Ureter (tissue), 1 donor: ENCODE data around the gene CASK. TPM values are rescaled to one million over a fixed set of nuclear protein-coding genes. Genes with fewer than 3 reads are reported as not detected.

Experiments used
- DNase-seq: peaks from one replicate; pipeline ENCODE4 v3.0.0-alpha.2; 2020; ENCODE audit warnings: low spot score
- total RNA-seq: library from RNA; stranded (reverse); gene quantifications from one replicate; pipeline ENCODE4 v1.2.4, GENCODE V29; 2023
- donor health status: DM: yes; HTN: yes; CAD: no.

CASK gene
- total RNA-seq, 1 donor from 2014 or later: 74.1 TPM

- DNase-seq: no peak
Measured at GRCh38 chrX:41909068-41909467, 14.3 kb downstream of the CASK start.

- DNase-seq: no peak
Measured at GRCh38 chrX:41906515-41907187, 16.7 kb downstream of the CASK start.

- DNase-seq: no peak
Measured at GRCh38 chrX:41903544-41903943, 19.8 kb downstream of the CASK start.

DNA sequence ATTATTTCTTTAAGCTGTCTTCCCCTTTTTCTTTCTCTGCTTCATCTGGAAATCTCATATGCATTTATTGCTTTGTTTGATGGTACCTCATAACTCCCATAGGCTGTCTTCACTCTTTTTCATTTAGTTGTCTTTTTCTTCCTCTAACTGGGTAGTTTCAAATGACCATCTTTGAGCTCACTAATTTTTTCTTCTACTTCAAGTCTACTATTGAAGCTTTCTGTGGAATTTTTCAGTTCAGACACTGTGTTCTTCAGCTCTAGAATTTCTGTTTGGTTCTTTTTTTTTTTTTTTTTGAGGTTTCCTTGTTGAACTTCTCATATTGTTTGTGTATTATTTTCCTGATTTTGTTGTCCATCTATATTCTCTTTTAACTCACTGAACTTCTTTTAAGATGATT, 23.0 kb downstream of the CASK start:
- no peak for DNase-seq

GRCh38 chrX:41895826-41896225, 27.5 kb downstream of the CASK start:
- no peak for DNase-seq

- DNase-seq: no peak
Measured at GRCh38 chrX:41890026-41890423, 33.3 kb downstream of the CASK start.

DNA sequence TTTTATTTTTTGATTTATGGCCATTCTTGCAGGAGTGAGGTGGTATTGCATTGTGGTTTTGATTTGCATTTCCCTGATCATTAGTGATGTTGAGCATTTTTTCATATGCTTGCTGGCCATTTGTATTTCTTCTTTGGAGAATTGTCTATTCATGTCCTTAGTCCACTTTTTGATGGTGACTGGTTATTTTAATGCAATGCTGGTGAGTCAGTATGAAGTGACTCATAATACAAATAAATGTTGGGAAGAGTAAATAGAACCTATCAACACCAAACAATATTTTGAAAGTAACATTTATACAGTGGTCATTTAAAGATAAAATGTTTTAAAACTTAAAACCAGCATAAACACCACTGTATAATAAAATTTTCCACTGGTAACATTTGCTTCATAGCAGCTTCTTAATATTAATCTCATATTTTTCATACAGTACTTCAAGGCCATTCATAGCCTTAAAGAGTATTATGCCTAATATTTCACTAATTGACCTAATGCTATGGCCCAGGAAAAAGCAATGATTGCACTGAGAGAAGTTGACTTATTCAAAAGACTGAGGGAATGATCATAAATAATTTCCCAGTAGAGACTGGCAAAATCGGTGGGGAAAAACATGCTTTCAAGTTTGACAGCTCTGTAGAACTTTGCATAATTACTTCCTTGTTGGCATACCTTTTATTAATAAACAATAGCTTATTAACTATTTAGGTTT, 33.9 kb downstream of the CASK start:
- no peak for DNase-seq

DNA sequence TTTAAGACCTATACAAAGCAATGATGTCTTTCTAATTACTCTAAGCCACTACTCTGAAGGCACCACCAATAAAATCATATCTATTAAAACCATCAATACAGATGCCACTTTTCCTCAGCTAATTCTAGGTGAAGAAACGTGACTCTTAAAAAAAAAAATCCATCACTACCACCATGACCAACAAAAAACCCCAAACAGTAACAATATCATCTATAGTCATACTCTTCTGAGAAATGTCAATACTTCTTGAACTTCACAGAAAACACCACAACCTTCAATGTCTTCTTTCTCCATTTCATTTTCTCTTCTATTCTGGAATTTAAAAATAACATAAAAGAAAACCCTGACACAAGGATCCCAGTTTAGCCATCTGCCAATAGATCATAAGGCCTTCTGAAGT, 35.7 kb downstream of the CASK start:
- no peak for DNase-seq

DNA sequence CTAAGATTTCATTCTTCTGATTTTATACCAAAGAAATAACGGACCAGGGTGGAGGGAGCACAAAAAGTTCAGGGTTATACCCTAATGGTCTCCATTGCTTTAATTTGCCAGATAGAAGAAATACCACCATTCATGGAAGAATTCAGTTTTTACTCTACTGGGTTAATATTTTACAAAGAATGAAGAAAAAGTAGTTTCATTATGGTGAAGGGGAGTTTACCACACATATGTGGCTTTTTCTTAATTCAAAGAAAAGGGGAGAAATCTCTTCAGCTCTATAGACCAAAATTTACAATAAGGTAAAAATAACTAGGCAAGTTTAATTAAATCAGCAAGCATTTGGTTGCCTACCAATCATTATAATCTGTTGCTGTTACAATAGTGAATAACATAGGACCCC, 37.6 kb downstream of the CASK start:
- DNase-seq: no peak

GRCh38 chrX:41881166-41881565, 42.2 kb downstream of the CASK start:
- no peak for DNase-seq

GRCh38 chrX:41877167-41877566, 46.2 kb downstream of the CASK start:
- no peak for DNase-seq

- no peak for DNase-seq
Measured at GRCh38 chrX:41875142-41875541, 48.2 kb downstream of the CASK start.

GRCh38 chrX:41870719-41871151, 52.6 kb downstream of the CASK start:
- DNase-seq: no peak

DNA sequence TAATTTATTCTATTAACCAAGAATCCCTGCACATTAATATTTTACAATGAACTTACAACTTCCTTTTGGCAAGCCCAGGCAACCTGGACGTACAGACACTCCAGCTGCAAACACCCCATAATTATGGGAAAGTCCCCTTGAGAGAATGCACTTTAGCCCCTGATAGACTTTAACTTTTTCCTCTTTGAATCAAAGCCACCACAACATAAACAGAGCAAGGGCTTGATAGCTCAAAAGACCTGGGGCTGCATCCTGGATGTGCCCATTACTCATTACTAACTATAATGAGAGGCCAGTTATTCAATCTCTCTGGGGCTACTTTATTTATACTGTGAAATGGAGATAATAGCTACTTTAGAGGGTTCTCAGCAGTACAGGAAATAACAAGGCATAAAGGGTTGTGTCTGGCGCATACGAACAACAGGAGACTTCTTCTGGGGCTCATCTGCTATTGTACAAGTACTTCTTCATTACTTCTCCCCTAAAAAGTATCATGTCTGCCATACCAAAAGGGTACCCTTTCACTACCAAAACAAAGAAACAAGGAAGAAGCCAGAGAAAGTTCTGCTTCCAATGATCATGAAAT, 54.9 kb downstream of the CASK start:
- DNase-seq: no peak

- DNase-seq: no peak
Measured at GRCh38 chrX:41863343-41864203, 59.8 kb downstream of the CASK start.

- DNase-seq: no peak
Measured at GRCh38 chrX:41862562-41863184, 60.7 kb downstream of the CASK start.

DNA sequence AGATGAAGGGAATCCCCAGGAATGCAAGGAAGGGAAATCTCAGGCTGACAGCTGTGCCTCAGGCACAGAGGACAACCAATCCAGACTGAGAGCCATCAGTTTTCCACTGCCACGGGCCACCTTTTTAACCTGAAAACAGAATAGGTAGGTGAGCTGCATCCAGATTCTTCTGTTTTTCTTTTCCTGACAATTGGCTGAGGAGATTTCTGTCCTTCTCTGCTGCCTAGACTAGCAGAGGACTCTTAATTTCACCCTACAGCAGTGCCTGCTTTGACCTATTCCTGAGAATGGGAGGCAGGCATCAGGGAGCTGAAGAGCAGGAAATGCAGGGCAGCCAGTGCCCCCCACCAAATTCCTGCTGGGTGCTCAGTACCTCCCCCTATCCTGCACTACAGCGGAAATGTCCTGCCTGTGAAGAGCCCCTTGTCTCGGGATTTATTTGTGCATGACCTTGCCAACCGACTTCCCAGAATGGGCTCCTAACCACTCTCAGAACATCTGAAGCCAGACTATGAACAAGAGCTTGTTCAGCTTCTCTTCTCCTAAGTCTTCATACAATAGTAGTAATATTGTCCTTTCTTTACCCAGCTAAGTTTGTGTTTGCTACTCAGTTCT, 65.1 kb downstream of the CASK start:
- no peak for DNase-seq

DNA sequence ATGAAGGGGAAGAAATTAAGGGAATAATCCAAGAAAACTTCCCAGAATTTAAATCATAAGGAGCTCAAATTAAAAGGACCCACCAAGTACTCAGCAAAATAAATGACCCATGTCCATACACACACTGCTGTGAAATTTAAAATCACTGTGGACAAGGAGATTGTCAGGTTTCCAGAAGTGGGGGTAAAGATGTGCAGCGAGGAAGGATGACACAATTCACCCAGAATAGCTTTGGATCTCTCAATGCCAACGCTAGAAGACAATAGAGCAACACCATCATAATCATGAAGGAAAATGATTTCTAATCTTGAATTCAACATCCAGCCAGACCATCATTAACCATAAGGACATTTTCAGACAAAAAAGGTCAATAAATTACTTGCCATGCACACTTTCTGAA, 65.7 kb downstream of the CASK start:
- DNase-seq: no peak

DNA sequence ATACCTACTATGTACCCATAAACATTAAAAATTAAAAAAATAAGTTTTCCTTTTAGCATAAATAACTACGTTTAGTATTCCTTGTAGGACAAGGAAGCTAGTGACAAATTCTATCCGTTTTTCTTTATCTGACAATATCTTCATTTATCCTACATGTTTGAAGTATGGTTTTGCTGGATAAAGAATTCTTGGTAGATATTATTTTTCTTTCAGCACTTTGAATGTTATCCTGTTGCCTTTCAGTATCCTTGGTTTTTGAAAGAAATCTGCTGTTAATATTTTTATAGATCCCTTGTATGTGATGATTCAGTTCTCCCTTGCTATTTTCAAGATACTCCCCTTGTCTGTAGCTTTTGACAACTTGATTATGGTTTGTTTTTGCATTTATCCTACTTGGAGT, 76.6 kb downstream of the CASK start:
- no peak for DNase-seq

- no peak for DNase-seq
Measured at GRCh38 chrX:41837270-41837944, 85.9 kb downstream of the CASK start.

- DNase-seq: no peak
Measured at GRCh38 chrX:41828826-41829225, 94.5 kb downstream of the CASK start.
